Testis (tissue), 2 donors: ENCODE results near the gene CDK5.

ENCODE experiments used
- POLR2A ChIP-seq: fragments of 450-650 bp; IDR thresholded peaks from one replicate; pipeline ENCODE4 v1.6.1; 2017; ENCODE audit warnings: antibody characterized with exemption, mild to moderate bottlenecking, moderate library complexity
- TF ChIP-seq, protein P1 (sequence below), 3 experiments: fragments of 450-650 bp in 2 of 3; fragments of 200-600 bp in 1 of 3; sonication (generic) in 1 of 3; IDR thresholded peaks; one replicate each; pipeline ENCODE4 v1.5.1; 2016 to 2019; ENCODE audit warnings: antibody characterized with exemption in 3 of 3, mild to moderate bottlenecking in 2 of 3, moderate library complexity in 1 of 3

DNA sequence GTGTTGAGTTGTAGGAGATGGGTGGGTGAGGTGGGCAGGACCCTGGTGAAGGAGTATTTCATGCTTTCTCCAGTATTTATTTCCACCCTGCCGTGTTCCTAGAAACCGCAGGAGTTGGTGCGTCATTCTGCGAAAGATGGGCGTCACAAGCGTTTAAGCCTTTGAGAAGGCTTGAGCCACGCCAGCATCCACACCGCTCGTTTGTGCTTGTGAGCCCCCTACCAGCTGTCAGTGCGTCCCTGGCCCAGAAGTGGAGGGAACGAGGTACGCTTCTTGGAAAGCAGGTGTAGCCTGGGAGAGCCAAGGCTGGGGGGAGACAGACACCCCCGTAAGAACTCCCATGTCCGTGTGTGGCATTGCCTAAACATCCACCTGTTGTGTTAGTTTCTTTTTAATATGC lies 34.3 kb upstream of the CDK5 start:
- TF ChIP-seq, protein P1, sequence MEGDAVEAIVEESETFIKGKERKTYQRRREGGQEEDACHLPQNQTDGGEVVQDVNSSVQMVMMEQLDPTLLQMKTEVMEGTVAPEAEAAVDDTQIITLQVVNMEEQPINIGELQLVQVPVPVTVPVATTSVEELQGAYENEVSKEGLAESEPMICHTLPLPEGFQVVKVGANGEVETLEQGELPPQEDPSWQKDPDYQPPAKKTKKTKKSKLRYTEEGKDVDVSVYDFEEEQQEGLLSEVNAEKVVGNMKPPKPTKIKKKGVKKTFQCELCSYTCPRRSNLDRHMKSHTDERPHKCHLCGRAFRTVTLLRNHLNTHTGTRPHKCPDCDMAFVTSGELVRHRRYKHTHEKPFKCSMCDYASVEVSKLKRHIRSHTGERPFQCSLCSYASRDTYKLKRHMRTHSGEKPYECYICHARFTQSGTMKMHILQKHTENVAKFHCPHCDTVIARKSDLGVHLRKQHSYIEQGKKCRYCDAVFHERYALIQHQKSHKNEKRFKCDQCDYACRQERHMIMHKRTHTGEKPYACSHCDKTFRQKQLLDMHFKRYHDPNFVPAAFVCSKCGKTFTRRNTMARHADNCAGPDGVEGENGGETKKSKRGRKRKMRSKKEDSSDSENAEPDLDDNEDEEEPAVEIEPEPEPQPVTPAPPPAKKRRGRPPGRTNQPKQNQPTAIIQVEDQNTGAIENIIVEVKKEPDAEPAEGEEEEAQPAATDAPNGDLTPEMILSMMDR (IDR thresholded peaks at IDR 0.05): no peak
- no peak for TF ChIP-seq POLR2A
